Globus pallidus (tissue), 1 donor: ENCODE data around the gene SLC6A13.
"Not testable (repeated sequence)": the region's sequence is repeated elsewhere in the genome, so short reads cannot be mapped to it uniquely, and the experiment has no call there.

Experiments
- DNase-seq: peaks from one replicate; pipeline ENCODE4 v3.0.0-alpha.2; 2015; ENCODE audit warnings: low spot score

SLC6A13 gene

GRCh38 chr12:264269-264668 lies 1.6 kb upstream of the SLC6A13 start:
- DNase-seq = no peak

GRCh38 chr12:263574-263973 lies 938 bp upstream of the SLC6A13 start:
- no peak for DNase-seq

GRCh38 chr12:262113-262512 lies 523 bp downstream of the SLC6A13 start:
- DNase-seq = no peak

GRCh38 chr12:257521-258321 lies 4.9 kb downstream of the SLC6A13 start:
- DNase-seq = no peak

- DNase-seq = no peak
Observed at GRCh38 chr12:256958-257357, 5.7 kb downstream of the SLC6A13 start.

GRCh38 chr12:256225-256624 lies 6.4 kb downstream of the SLC6A13 start:
- no peak for DNase-seq

GRCh38 chr12:254912-255311 lies 7.7 kb downstream of the SLC6A13 start:
- no peak for DNase-seq

- no peak for DNase-seq
Observed at GRCh38 chr12:254039-254438, 8.6 kb downstream of the SLC6A13 start.

GRCh38 chr12:253116-253831 lies 9.4 kb downstream of the SLC6A13 start:
- no peak for DNase-seq

- no peak for DNase-seq
Observed at GRCh38 chr12:252636-253035, 10.0 kb downstream of the SLC6A13 start.

- DNase-seq = no peak
Observed at GRCh38 chr12:247271-247670, 15.4 kb downstream of the SLC6A13 start.

GRCh38 chr12:243381-243780 lies 19.3 kb downstream of the SLC6A13 start:
- DNase-seq = no peak

GRCh38 chr12:242496-242895 lies 20.1 kb downstream of the SLC6A13 start:
- no peak for DNase-seq

GRCh38 chr12:241266-241665 lies 21.4 kb downstream of the SLC6A13 start:
- no peak for DNase-seq

GRCh38 chr12:240566-240965 lies 22.1 kb downstream of the SLC6A13 start:
- DNase-seq = no peak

- no peak for DNase-seq
Observed at GRCh38 chr12:238736-239398, 23.8 kb downstream of the SLC6A13 start.

- no peak for DNase-seq
Observed at GRCh38 chr12:238116-238515, 24.5 kb downstream of the SLC6A13 start.

GRCh38 chr12:237026-237815 lies 25.4 kb downstream of the SLC6A13 start:
- no peak for DNase-seq

GRCh38 chr12:236445-236844 lies 26.2 kb downstream of the SLC6A13 start:
- DNase-seq = no peak

- not testable (repeated sequence) for DNase-seq
Observed at GRCh38 chr12:235967-236366, 26.7 kb downstream of the SLC6A13 start.

GRCh38 chr12:234891-235415 lies 27.7 kb downstream of the SLC6A13 start:
- DNase-seq = no peak

GRCh38 chr12:234019-234418 lies 28.6 kb downstream of the SLC6A13 start:
- DNase-seq = no peak
